Neuronal stem cell (in vitro differentiated cells): ENCODE measurements around the gene KRT39.

Experiments used
- DNase-seq: peaks from one replicate; pipeline ENCODE4 v3.0.0-alpha.2; 2013; ENCODE audit warnings: low spot score
- H2AFZ ChIP-seq: one replicate; pipeline ENCODE4 v1.6.1; 2013; ENCODE audit warnings: mild to moderate bottlenecking, low read length, inconsistent platforms
- H2AK5ac ChIP-seq: 2 replicates; pipeline ENCODE4 v1.6.1; 2013; ENCODE audit warnings: low read depth, mild to moderate bottlenecking, inconsistent platforms, low read length, moderate library complexity, mixed read lengths
- H2BK120ac ChIP-seq: 2 replicates; pipeline ENCODE4 v1.6.1; 2013; ENCODE audit warnings: low read depth, mild to moderate bottlenecking, inconsistent platforms, low read length, moderate library complexity, mixed read lengths
- H2BK12ac ChIP-seq: one replicate; pipeline ENCODE4 v1.6.1; 2013; ENCODE audit warnings: low read length, inconsistent platforms
- H2BK15ac ChIP-seq: 2 replicates; pipeline ENCODE4 v1.6.1; 2013; ENCODE audit warnings: mild to moderate bottlenecking, low read length, inconsistent platforms, mixed read lengths
- H2BK5ac ChIP-seq: one replicate; pipeline ENCODE4 v1.6.1; 2013; ENCODE audit warnings: inconsistent platforms, mild to moderate bottlenecking, low read length, moderate library complexity
- H3K14ac ChIP-seq: one replicate; pipeline ENCODE4 v1.6.1; 2013; ENCODE audit warnings: low read length, inconsistent platforms
- H3K18ac ChIP-seq: 2 replicates; pipeline ENCODE4 v1.6.1; 2013; ENCODE audit warnings: low read length, inconsistent platforms
- H3K23ac ChIP-seq: 2 replicates; pipeline ENCODE4 v1.6.1; 2013; ENCODE audit warnings: low read depth, mild to moderate bottlenecking, mixed read lengths, low read length, inconsistent platforms; ENCODE audit not compliant: poor library complexity
- H3K27ac ChIP-seq: replicated peaks from 3 replicates; pipeline ENCODE4 v1.5.1; 2013; ENCODE audit warnings: low read length, inconsistent platforms
- H3K27me3 ChIP-seq, 3 experiments: 2 replicates each; pipeline ENCODE4 v1.6.1; 2013; ENCODE audit warnings: low read length in 3 of 3, mild to moderate bottlenecking in 2 of 3, inconsistent platforms in 1 of 3, low read depth in 1 of 3, mixed read lengths in 1 of 3, moderate library complexity in 1 of 3; ENCODE audit not compliant: control insufficient read depth in 3 of 3, insufficient read depth in 3 of 3
- H3K36me3 ChIP-seq, 2 donors: replicated peaks in 1 of 2; 2 replicates each; pipeline ENCODE4 v1.6.1; 2013; ENCODE audit warnings: low read length in 2 of 2; ENCODE audit not compliant: control insufficient read depth in 2 of 2, insufficient read depth in 2 of 2
- H3K4ac ChIP-seq: 2 replicates; pipeline ENCODE4 v1.6.1; 2013; ENCODE audit warnings: inconsistent platforms, mild to moderate bottlenecking, low read length, moderate library complexity
- H3K4me1 ChIP-seq, 2 donors: 1 replicate in 1 of 2; 2 replicates in 1 of 2; pipeline ENCODE4 v1.6.1; 2013; ENCODE audit warnings: low read length in 2 of 2, low read depth in 1 of 2; ENCODE audit not compliant: control insufficient read depth in 2 of 2, insufficient read depth in 1 of 2
- H3K4me2 ChIP-seq: one replicate; pipeline ENCODE4 v1.6.1; 2013; ENCODE audit warnings: mild to moderate bottlenecking, low read length, inconsistent platforms; ENCODE audit not compliant: insufficient read depth, poor library complexity, severe bottlenecking
- H3K4me3 ChIP-seq, 2 donors: 2 replicates each; pipeline ENCODE4 v1.5.1; 2013; ENCODE audit warnings: low read length in 2 of 2, mild to moderate bottlenecking in 2 of 2, inconsistent platforms in 1 of 2, moderate library complexity in 1 of 2
- H3K79me1 ChIP-seq: one replicate; pipeline ENCODE4 v1.6.1; 2013; ENCODE audit warnings: low read depth, mild to moderate bottlenecking, inconsistent platforms, low read length, moderate library complexity
- H3K9ac ChIP-seq: one replicate; pipeline ENCODE4 v1.6.1; 2013; ENCODE audit warnings: mild to moderate bottlenecking, low read depth, low read length, inconsistent platforms; ENCODE audit not compliant: poor library complexity
- H3K9me3 ChIP-seq, 2 donors: replicated peaks in 1 of 2; 2 replicates each; pipeline versions ENCODE3 to v1.6.1; 2013; ENCODE audit warnings: low read length in 2 of 2, mild to moderate bottlenecking in 2 of 2, inconsistent platforms in 1 of 2, low read depth in 1 of 2, mixed read lengths in 1 of 2, moderate library complexity in 1 of 2; ENCODE audit not compliant: control insufficient read depth in 2 of 2, insufficient read depth in 1 of 2
- H4K8ac ChIP-seq: one replicate; pipeline ENCODE4 v1.6.1; 2013; ENCODE audit warnings: low read depth, mild to moderate bottlenecking, inconsistent platforms, low read length, moderate library complexity
- H4K91ac ChIP-seq: one replicate; pipeline ENCODE4 v1.6.1; 2013; ENCODE audit warnings: low read length, low read depth, mild to moderate bottlenecking, inconsistent platforms; ENCODE audit not compliant: poor library complexity
- WGBS, 2 donors: extraction: QIAGEN DNeasy Blood & Tissue Kit; methylation state at CpG; one replicate each; pipeline ENCODE4 v1.1.7; 2013; ENCODE audit warnings: missing lambda C conversion rate in 2 of 2, mixed read lengths in 1 of 2; ENCODE audit not compliant: insufficient read length in 2 of 2, insufficient replicate concordance in 1 of 2; ENCODE audit errors: extremely low coverage in 2 of 2; 5-methylcytosine and 5-hydroxymethylcytosine counted together

The KRT39 gene

GRCh38 chr17:40960144-40960543, 6.6 kb downstream of the KRT39 start:
- Histone ChIP-seq H3K27me3 (peaks cover 0 to 2% (median 0%) of the 10 kb centered on the region in 3 experiments), H3K9ac (no peak overlapping the region), H3K79me1 (no peaks in the 10 kb centered on the region), H2BK120ac (no peak overlapping the region), H4K8ac (no peak overlapping the region), H3K4me1 (no peaks in the 10 kb centered on the region), H2AK5ac (no peak overlapping the region), H2BK12ac (no peak overlapping the region), H2BK5ac (no peak overlapping the region), H3K18ac (no peak overlapping the region), H3K4ac (no peak overlapping the region), H3K4me3 (no peak overlapping the region), H3K23ac (no peak overlapping the region), H3K14ac (no peak overlapping the region), H2AFZ (no peak overlapping the region), H4K91ac (no peak overlapping the region), H2BK15ac (no peak overlapping the region), H3K27ac (no peak overlapping the region), H3K9me3 (no peaks in the 10 kb centered on the region), H3K36me3 (no peaks in the 10 kb centered on the region), H3K4me2 (no peak overlapping the region)
- WGBS, 2 donors: no CpG with 5 or more reads among the region's 10 CpGs
- DNase-seq: no peak

- peaks cover 0 to 2% (median 0%) of the 10 kb centered on the region in 3 experiments for H3K27me3 ChIP-seq
- H2AK5ac ChIP-seq: no peak overlapping the region
- no peak overlapping the region for H3K4ac ChIP-seq
- H4K91ac ChIP-seq: no peak overlapping the region
- no peak overlapping the region for H3K14ac ChIP-seq
- no peak overlapping the region for H3K4me2 ChIP-seq
- no peak for DNase-seq
- no CpG with 5 or more reads among the region's 12 CpGs for WGBS, 2 donors
- H3K9me3 ChIP-seq: no peaks in the 10 kb centered on the region
- H3K79me1 ChIP-seq: no peaks in the 10 kb centered on the region
- no peak overlapping the region for H4K8ac ChIP-seq
- H3K23ac ChIP-seq: no peak overlapping the region
- H2BK15ac ChIP-seq: no peak overlapping the region
- H3K4me3 ChIP-seq: no peak overlapping the region
- H3K27ac ChIP-seq: no peak overlapping the region
- H3K4me1 ChIP-seq: no peaks in the 10 kb centered on the region
- H3K18ac ChIP-seq: no peak overlapping the region
- H2BK120ac ChIP-seq: no peak overlapping the region
- no peak overlapping the region for H2BK5ac ChIP-seq
- no peak overlapping the region for H2AFZ ChIP-seq
- no peak overlapping the region for H3K9ac ChIP-seq
- no peaks in the 10 kb centered on the region for H3K36me3 ChIP-seq
- no peak overlapping the region for H2BK12ac ChIP-seq
These were observed 8.4 kb downstream of the KRT39 start for GRCh38 chr17:40958086-40958953.

GRCh38 chr17:40956401-40957254, 10.1 kb downstream of the KRT39 start:
- Histone ChIP-seq H3K27me3 (peaks cover 0 to 2% (median 0%) of the 10 kb centered on the region in 3 experiments), H3K36me3 (no peaks in the 10 kb centered on the region), H2AK5ac (no peak overlapping the region), H2BK120ac (no peak overlapping the region), H3K14ac (no peak overlapping the region), H2BK15ac (no peak overlapping the region), H3K4me3 (no peak overlapping the region), H3K9me3 (no peaks in the 10 kb centered on the region), H3K18ac (no peak overlapping the region), H3K9ac (no peak overlapping the region), H3K4me1 (peaks cover 0 to 1% of the 10 kb centered on the region in 2 donors), H2AFZ (no peak overlapping the region), H4K91ac (no peak overlapping the region), H3K79me1 (no peaks in the 10 kb centered on the region), H3K27ac (no peak overlapping the region), H3K4me2 (no peak overlapping the region), H3K4ac (no peak overlapping the region), H2BK5ac (no peak overlapping the region), H4K8ac (no peak overlapping the region), H3K23ac (no peak overlapping the region), H2BK12ac (no peak overlapping the region)
- WGBS, 2 donors: no CpG with 5 or more reads among the region's 8 CpGs
- DNase-seq: no peak

- no peak overlapping the region for H2AK5ac ChIP-seq
- H3K27ac ChIP-seq: no peak overlapping the region
- H3K9ac ChIP-seq: no peak overlapping the region
- H2BK15ac ChIP-seq: no peak overlapping the region
- no peaks in the 10 kb centered on the region for H3K79me1 ChIP-seq
- no peaks in the 10 kb centered on the region for H3K36me3 ChIP-seq
- no peak overlapping the region for H2AFZ ChIP-seq
- peaks cover 0 to 7% (median 0%) of the 10 kb centered on the region in 3 experiments for H3K27me3 ChIP-seq
- no CpG with 5 or more reads among the region's 2 CpGs for WGBS, 2 donors
- no peak overlapping the region for H3K14ac ChIP-seq
- no peak overlapping the region for H3K18ac ChIP-seq
- no peak overlapping the region for H4K91ac ChIP-seq
- no peak for DNase-seq
- H4K8ac ChIP-seq: no peak overlapping the region
- H3K4me3 ChIP-seq: no peak overlapping the region
- no peak overlapping the region for H2BK120ac ChIP-seq
- peaks cover 0 to 1% of the 10 kb centered on the region in 2 donors for H3K4me1 ChIP-seq
- H2BK5ac ChIP-seq: no peak overlapping the region
- H3K23ac ChIP-seq: no peak overlapping the region
- H2BK12ac ChIP-seq: no peak overlapping the region
- H3K9me3 ChIP-seq: no peaks in the 10 kb centered on the region
- no peak overlapping the region for H3K4me2 ChIP-seq
- no peak overlapping the region for H3K4ac ChIP-seq
These were observed 12.9 kb downstream of the KRT39 start for GRCh38 chr17:40953881-40954280.
